Measurements from ENCODE around the gene ABCC2.

- TF ChIP-seq TAF1 (IDR thresholded peaks at IDR 0.05; ENCODE audit: low read depth, low read length): no peak
- TF ChIP-seq POLR2A (IDR thresholded peaks at IDR 0.05; ENCODE audit: low read depth, low read length): no peak
- TF ChIP-seq POLR2AphosphoS5 (IDR thresholded peaks at IDR 0.05; ENCODE audit: low read depth, low read length): no peak
These were observed 49.1 kb upstream of the ABCC2 start for GRCh38 chr10:99733366-99733765.

Measured in GM12891 (cell line).